Fibroblast of gingiva (primary cell): Measurements from ENCODE around the gene GPR107.
A peak's percentile ranks its signal among the peaks of the same experiment; 100 is the strongest.

Experiments used
- DNase-seq: peaks from one replicate; pipeline ENCODE4 v3.0.0-alpha.2; 2011; ENCODE audit warnings: low read depth

The GPR107 gene

DNA sequence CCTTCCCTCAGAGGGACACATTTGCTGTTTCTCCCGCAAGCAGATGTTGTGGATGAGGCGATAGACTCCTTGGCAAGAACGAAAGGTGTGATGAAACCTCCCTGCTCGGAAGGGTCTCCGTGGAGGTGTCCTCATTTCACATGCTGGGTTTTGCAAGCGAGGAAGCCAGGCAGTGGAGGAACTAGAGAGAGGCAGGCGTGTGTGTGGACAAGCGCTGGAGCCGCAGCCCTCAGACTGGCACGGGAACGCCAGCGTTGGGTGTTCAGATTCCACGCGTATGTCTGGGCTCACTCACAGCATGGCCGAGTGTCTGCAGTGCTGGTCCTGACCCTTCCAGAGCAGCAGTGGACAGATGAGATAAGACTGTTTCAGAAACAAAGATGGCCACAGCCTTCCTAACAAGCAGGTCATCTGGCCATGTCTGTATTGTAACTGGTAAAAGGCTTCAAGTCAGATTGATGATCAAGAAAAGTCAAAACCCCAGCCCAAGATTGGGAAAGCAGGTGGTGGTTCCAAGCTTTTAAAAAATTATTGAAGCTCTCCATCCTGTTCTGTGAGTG is 83.5 kb downstream of the GPR107 start:
- no peak for DNase-seq

- DNase-seq: no peak
Observed at GRCh38 chr9:130137641-130138081, 84.0 kb downstream of the GPR107 start.

DNA sequence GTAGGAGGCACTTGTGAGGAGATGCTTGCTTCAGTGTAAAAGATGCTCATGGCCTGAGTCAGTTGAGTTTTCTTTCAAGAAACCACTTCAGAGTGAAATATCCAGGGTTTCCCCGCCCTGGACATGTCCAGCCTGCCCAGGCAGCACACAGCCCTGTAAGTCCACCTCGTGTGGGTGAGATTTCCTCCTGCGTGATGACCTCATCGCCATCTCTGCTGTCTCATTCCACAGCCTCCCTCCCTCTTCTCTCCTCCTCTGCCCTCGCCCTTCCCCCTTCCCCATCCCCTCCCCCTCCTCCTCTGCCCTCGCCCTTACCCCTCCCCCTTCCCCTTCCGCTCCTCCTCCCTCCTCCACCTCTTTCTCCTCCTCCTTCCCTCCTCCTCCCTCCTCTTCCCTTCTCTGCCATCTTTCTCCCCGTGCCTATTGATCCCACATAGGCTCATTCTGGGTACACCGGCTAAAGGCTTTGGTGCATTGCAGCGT is 84.5 kb downstream of the GPR107 start:
- DNase-seq: peak; percentile 70

GRCh38 chr9:130138791-130139190 is 85.1 kb downstream of the GPR107 start:
- DNase-seq: peak; percentile 84

DNA sequence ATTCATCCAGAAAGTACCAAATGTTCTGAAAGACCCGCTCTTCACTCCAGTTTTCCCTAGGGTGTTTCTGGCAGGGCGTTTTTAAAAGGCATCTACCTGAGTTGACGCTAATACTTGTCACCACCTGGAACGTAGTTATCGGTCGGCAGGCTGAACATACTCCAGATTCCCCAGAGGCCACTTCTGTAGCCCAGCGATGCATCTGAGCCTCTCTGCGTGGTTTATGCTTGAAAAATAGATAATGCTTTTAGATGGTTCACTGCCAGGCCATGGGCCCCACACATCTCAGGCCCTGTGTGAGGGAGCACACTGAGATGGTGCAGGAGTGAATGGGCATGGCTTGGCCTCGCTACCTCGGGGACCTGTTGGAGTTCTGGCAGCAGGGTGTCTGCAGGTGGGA is 85.5 kb downstream of the GPR107 start:
- no peak for DNase-seq

DNA sequence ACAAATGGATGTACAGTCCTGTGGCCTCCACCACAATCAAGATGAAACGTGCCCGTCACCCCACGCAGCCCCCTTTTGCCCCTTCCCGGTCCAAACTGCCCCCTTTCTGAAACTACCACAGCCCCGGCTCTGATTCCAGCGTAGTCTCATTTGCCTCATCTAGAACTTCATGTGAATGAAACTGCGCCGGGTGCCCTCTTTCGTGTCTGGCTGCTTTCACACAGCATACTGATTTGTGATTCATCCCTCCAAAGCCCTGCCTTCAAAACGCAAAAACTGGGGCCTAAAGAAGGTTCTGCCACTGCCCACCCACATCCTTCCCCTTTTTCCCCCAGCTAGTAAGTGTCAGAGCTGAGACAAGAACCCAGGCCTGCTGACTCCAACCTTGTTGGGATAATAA is 87.0 kb downstream of the GPR107 start:
- no peak for DNase-seq

DNA sequence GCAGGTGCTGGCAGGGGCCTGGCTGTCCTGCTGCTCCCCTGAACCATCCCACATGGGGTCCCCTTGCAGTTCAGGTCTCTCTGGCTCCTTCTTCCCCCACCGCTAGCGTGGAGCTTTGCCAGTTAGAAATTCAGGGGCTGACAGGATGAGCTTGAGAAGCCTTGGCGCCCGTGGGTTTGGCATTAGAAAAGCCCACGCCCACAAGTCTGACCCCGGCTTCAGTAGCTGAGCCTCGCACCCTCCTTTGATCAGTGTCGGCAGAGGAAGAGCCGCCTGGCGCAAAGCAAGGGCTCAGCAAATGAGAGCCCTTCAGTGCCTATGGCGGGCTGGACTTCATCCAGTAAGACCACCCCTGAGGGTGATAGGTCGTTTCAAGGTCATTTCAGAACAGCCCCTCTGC is 88.3 kb downstream of the GPR107 start:
- DNase-seq: no peak

GRCh38 chr9:130142641-130143040 is 88.9 kb downstream of the GPR107 start:
- DNase-seq: no peak

DNA sequence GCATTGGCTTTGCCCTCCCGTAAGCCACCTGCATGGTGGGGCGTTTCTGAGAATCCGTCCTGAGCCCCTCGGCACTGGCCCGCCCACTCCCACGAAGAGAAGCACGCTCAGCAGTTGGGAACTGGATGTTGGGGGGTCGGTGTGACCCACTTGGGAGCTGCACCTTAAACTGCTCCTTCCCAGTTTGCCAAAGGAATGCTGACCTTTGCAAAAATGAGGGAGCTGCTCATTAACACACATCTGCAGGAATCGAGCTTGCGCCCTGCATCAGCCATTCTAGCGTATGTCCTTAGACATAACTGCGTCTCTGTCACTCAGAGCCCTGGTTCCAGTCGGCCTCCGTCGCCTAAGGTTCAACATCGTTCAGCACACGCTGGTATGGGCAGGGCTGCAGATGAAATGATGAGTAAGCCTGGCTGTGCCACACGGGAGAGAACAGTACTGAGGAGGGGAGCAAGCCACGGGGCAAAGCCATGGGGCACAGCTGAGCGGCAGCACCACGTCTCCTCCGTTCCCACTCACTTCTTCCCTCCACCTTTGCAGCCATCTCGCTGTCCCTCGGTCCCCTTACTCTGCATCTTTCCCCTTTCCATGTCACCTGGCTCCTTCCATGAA is 89.7 kb downstream of the GPR107 start:
- DNase-seq: no peak

GRCh38 chr9:130143958-130144366 is 90.3 kb downstream of the GPR107 start:
- no peak for DNase-seq

DNA sequence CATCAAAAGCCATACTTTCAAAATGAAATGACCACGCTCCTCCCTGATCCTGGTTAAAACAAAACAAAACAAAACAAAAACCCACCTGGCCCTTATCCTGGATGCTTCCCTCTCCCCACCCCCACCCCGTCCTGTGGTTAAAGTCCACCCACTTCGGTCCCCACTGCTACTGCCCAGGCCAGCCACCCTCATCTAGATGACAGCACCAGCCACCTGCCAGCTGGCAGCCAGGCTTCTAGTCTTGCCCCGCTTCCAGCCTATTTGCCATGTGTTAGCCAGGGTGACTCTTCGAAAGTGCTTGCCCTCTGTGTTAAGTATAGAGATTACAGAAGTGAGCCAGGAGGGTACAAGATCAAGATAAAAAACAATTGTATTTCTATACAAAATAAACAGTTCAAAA is 91.0 kb downstream of the GPR107 start:
- no peak for DNase-seq

DNA sequence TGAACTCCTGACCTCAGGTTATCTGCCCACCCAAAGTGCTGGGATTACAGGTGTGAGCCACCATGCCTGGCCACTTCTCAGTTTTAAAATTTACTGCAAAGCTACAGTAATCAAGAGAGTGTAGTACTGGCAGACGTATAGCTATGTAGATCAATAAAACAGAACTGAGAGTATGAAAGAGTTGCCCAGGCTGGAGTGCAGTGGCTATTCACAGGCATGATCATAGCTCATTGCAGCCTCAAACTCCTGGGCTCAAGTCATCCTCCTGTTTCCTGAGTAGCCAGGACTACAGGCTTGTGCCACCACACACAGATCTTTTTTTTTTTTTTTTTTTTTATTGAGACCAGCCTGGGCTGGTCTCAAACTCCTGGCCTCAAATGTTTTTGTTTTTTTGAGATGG is 92.0 kb downstream of the GPR107 start:
- no peak for DNase-seq

- no peak for DNase-seq
Observed at GRCh38 chr9:130147198-130147597, 93.5 kb downstream of the GPR107 start.

DNA sequence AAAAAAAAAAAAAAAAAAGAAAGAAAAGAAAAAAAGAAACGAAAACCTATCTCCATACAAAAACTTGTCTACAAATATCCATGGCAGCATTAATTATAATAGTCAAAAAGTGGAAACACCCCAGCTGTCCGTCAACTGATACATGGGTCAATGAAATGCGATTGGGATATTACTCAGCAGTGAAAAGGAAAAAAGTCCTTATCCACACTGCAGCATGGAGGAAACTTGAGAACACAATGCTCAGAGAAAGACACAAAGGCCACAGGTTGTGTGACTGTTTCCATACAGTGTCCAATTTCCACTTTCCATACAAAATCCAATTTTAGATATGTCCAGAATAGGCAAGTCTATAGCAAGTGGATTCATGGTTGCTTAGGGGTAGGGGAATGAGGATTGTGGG is 94.2 kb downstream of the GPR107 start:
- no peak for DNase-seq

GRCh38 chr9:130149031-130149430 is 95.3 kb downstream of the GPR107 start:
- no peak for DNase-seq

GRCh38 chr9:130149654-130150286 is 96.1 kb downstream of the GPR107 start:
- DNase-seq: no peak

DNA sequence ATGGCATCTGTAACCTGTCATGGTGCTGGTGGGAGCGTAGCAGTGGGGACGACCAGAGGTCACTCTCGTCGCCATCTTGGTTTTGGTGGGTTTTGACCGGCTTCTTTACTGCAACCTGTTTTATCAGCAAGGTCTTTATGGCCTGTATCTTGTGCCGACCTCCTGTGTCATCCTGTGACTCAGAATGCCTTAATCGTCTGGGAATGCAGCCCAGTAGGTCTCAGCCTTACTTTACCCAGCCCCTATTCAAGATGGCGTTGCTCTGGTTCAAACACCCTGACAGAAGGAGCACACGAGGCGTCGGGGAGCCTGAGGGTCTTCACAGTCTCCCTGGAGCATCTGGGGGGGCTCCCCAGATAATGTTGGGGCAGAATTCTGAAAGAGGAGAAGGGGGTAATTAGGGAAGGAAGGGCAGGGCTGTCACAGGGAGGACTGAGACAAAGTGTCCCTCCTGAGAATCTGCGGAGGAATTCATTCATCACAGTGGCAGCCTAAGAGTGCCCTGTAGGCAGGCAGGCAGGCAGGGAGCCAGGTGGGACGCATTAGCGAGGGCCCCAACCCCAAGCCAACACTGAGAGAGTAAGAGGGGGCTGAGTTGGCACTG is 97.2 kb downstream of the GPR107 start:
- DNase-seq: no peak

DNA sequence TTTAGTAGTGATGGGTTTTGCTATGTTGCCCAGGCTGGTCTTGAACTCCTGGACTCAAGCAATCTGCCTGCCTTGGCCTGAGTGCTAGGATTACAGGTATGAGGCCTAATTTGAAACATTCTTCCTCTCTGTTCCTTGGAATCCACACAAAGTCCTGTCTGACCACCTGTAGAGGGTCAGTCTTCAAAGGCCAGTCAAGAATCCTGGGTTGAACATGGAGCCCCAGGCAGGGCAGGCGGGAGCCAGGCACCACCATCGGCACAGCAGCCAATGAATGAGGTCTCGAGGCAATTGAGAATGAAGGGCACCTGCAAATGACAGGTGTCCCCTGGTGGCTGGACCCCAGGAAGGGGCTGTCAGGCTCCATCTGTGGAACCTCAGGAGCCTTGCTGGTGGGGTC is 101.1 kb downstream of the GPR107 start:
- DNase-seq: no peak

- DNase-seq: no peak
Observed at GRCh38 chr9:130155647-130156046, 101.9 kb downstream of the GPR107 start.

- DNase-seq: peak; percentile 53
Observed at GRCh38 chr9:130156672-130157071, 103.0 kb downstream of the GPR107 start.

DNA sequence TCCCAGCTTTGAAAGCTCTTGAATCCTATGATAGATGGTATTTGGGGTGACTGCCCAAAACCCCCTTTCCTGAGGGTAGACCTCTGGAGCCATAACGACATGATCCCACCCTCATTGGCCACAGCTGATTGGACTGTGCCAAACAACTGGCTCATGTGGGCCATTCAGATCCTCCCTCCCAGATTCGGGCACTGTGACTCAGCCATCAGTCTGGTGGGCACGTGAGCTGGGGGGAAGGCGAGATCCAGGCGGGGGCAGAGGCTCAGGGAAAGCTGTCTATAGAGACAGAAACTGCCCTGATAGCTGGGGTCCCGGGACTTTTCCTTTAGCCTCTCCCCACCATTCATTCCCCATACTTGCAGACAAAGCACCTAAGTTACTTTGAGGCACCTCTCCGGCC is 103.4 kb downstream of the GPR107 start:
- no peak for DNase-seq

GRCh38 chr9:130158001-130158400 is 104.3 kb downstream of the GPR107 start:
- no peak for DNase-seq

GRCh38 chr9:130159057-130159456 is 105.4 kb downstream of the GPR107 start:
- no peak for DNase-seq
